Stimulated activated naive B cell treated with anti-CD40 and anti-IgM and Interleukin-4, amounts not matched to agents 10 μg/mL and 1 μg/mL and 100 μg/mL, for 72 hours (primary cell): Measurements from ENCODE around the gene VWC2L.

Experiments
- ATAC-seq, 2 donors: fragments of 150-1000 bp; cut with Tn5 transposase; replicated peaks; 2 replicates each; pipeline ENCODE4 v1.10.0; 2021; ENCODE audit warnings: moderate library complexity in 1 of 2
- DNase-seq: peaks from one replicate; pipeline ENCODE4 v3.0.0; 2021
- H3K27ac Mint-ChIP-seq: one replicate; pipeline ENCODE4 v1.8.0; 2022; ENCODE audit warnings: mild to moderate bottlenecking, mixed read lengths
- H3K27me3 Mint-ChIP-seq, 2 donors: one replicate each; pipeline ENCODE4 v1.8.0; 2022; ENCODE audit warnings: mixed read lengths in 2 of 2
- H3K36me3 Mint-ChIP-seq, 2 donors: one replicate each; pipeline ENCODE4 v1.8.0; 2022; ENCODE audit warnings: mixed read lengths in 2 of 2, mild to moderate bottlenecking in 1 of 2
- H3K4me1 Mint-ChIP-seq, 2 donors: one replicate each; pipeline ENCODE4 v1.8.0; 2022; ENCODE audit warnings: mixed read lengths in 2 of 2, mild to moderate bottlenecking in 1 of 2
- H3K4me3 Mint-ChIP-seq, 2 donors: one replicate each; pipeline ENCODE4 v1.8.0; 2022; ENCODE audit warnings: mild to moderate bottlenecking in 2 of 2, mixed read lengths in 2 of 2, moderate library complexity in 1 of 2
- H3K9me3 Mint-ChIP-seq, 2 donors: one replicate each; pipeline ENCODE4 v1.8.0; 2022; ENCODE audit warnings: mixed read lengths in 2 of 2, mild to moderate bottlenecking in 1 of 2

Gene VWC2L

DNA sequence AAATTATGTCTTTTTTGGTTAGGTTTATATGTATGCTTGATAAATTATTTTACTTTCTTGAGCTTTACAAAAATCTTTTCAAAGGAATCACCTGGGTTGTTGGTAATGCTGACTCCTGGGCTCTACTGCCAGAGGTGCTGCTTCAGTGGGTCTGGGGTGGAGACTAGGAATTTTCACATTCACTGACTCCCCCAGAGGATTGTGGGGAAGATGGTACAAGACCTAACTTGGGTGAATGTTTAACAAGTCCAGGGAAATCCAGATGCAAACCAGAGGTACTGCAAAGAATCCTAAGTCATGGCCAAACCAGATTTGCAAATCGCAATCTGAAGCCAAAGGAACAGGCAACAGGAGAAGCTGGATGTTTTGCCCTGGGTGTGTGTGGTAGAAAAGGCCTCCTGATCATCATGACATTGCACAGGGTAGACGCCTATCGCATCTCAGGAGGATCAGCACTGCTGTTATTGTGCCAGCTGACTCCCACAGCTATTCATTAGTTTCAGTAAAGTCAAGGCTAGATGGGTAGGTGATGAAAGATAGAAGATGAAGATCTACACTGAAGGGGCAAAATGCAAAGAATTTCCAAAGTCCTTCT lies 213.4 kb downstream of the VWC2L start:
- DNase-seq: no peak
- Mint-ChIP-seq H3K4me1 (no peaks in the 10 kb centered on the region), H3K36me3 (no peaks in the 10 kb centered on the region), H3K4me3 (no peak overlapping the region), H3K27ac (no peak overlapping the region), H3K9me3 (peaks cover 0 to 1% of the 10 kb centered on the region in 2 donors), H3K27me3 (peaks cover 3 to 6% of the 10 kb centered on the region in 2 donors)
- no peak for ATAC-seq

DNA sequence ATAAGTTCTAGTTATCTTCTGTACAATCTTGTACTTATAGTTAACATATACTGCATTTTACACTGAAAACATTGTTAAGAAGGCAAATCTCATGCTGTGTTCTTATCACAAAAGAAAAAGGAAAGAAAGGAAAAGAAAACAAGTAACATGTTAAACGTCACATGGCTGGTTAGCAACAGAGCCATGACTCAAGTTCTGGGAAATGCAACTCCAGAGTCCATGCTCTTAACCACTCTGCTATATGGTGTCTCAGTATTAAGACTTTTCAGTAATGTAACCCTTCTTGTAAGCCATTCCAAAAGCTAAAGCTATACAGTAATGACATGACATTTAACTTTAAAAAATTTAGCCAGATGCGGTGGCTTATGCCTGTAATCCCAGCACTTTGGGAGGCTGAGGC lies 217.2 kb downstream of the VWC2L start:
- DNase-seq (no peak), ATAC-seq (no peak)
- peaks cover 3 to 6% of the 10 kb centered on the region in 2 donors for H3K27me3 Mint-ChIP-seq
- no peaks in the 10 kb centered on the region for H3K4me1 Mint-ChIP-seq
- H3K27ac Mint-ChIP-seq: no peak overlapping the region
- H3K4me3 Mint-ChIP-seq: no peak overlapping the region
- H3K9me3 Mint-ChIP-seq: peaks cover 0 to 1% of the 10 kb centered on the region in 2 donors
- H3K36me3 Mint-ChIP-seq: no peaks in the 10 kb centered on the region
